ENCODE measurements around the gene MICA. TPM values are rescaled to one million over a fixed set of nuclear protein-coding genes. Genes with fewer than 3 reads are reported as not detected.

Gene MICA
- polyA plus RNA-seq, 1 of the 3 experiments (the other 2 are of a cell fraction) = 28.8 TPM

- ChIA-PET POLR2A (no interaction called here), CTCF (interaction anchor here (1.0 to 2.2 kb wide), 3 partner anchors 10 to 101 kb away, joined by 3 to 6 read pairs (median 3); partner anchors contain the start of gene MICA)
Observed at GRCh38 chr6:31393932-31394331, 9.5 kb upstream of the MICA start.

GRCh38 chr6:31394381-31394780 lies 9.0 kb upstream of the MICA start:
- Histone ChIP-seq H3F3A (replicated peaks; ENCODE audit: insufficient read depth) (no peaks in the 10 kb centered on the region), H3K79me2 (ENCODE audit: insufficient read depth) (0 out of 2 replicates have a peak, but pooled peaks cover 3% of the 10 kb centered on the region), H3K27me3 (ENCODE audit: insufficient read depth) (no peaks in the 10 kb centered on the region), H3K27ac (ENCODE audit: low read depth in 2 of 2, low read length in 1 of 2) (no peak overlapping the region), H2AFZ (ENCODE audit: low read depth) (no peak overlapping the region), H3K9me2 (no peaks in the 10 kb centered on the region), H3K4me2 (no peak overlapping the region), H3K9ac (no peak overlapping the region), H3K4me1 (ENCODE audit: control insufficient read depth in 1 of 2, insufficient read depth in 2 of 2, low read depth in 1 of 2, low read length in 1 of 2) (no peaks in the 10 kb centered on the region), H3K9me3 (no peaks in the 10 kb centered on the region), H3K36me3 (replicated peaks in 1 of 2; ENCODE audit: control insufficient read depth in 1 of 2, insufficient read depth in 2 of 2, low read length in 1 of 2) (no peaks in the 10 kb centered on the region), H4K20me1 (ENCODE audit: insufficient read depth) (no peaks in the 10 kb centered on the region), H3K4me3 (ENCODE audit: low read depth in 2 of 2, low read length in 1 of 2) (no peak overlapping the region)
- no peak for DNase-seq
- 12% methylated on average over 4 of the region's 4 CpGs for WGBS (ENCODE audit: low lambda C conversion rate)
- CTCF ChIA-PET = interaction anchor here (0.7 to 2.2 kb wide), 5 partner anchors 9 to 100 kb away, joined by 3 to 6 read pairs (median 3); partner anchors contain the start of gene MICA
- POLR2A ChIA-PET = no interaction called here
- TF ChIP-seq NFIC (IDR thresholded peaks at IDR 0.05; ENCODE audit: borderline replicate concordance) (no peak), TCF12 (IDR thresholded peaks at IDR 0.05) (no peak), YY1 (IDR thresholded peaks at IDR 0.05; ENCODE audit: low read depth) (no peak), PBX3 (IDR thresholded peaks at IDR 0.05) (no peak), USF1 (IDR thresholded peaks at IDR 0.05; ENCODE audit: borderline replicate concordance, low read depth) (no peak), ZBTB33 (IDR thresholded peaks at IDR 0.05; ENCODE audit: borderline replicate concordance, low read depth) (no peak), POLR2AphosphoS5 (IDR thresholded peaks at IDR 0.05; ENCODE audit: low read depth, low read length) (no peak), MXI1 (IDR thresholded peaks at IDR 0.05; ENCODE audit: low read depth, low read length) (no peak)
- TF ChIP-seq, protein P1, sequence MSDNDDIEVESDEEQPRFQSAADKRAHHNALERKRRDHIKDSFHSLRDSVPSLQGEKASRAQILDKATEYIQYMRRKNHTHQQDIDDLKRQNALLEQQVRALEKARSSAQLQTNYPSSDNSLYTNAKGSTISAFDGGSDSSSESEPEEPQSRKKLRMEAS (IDR thresholded peaks at IDR 0.05; ENCODE audit: low read depth) = no peak

More at GRCh38 chr6:31393932-31394331, 9.5 kb upstream of the MICA start:
- no peak overlapping the region for H2AFZ ChIP-seq (ENCODE audit: low read depth)
- H4K20me1 ChIP-seq (ENCODE audit: insufficient read depth) = no peaks in the 10 kb centered on the region
- TF ChIP-seq CHD2 (IDR thresholded peaks at IDR 0.05; ENCODE audit: low read length, partially characterized antibody) = no peak
- no peak for TF ChIP-seq MEF2A (IDR thresholded peaks at IDR 0.05; ENCODE audit: borderline replicate concordance, low read depth)
- TF ChIP-seq POLR2AphosphoS5 (IDR thresholded peaks at IDR 0.05; ENCODE audit: low read depth, low read length) = no peak
- TF ChIP-seq, protein P2, sequence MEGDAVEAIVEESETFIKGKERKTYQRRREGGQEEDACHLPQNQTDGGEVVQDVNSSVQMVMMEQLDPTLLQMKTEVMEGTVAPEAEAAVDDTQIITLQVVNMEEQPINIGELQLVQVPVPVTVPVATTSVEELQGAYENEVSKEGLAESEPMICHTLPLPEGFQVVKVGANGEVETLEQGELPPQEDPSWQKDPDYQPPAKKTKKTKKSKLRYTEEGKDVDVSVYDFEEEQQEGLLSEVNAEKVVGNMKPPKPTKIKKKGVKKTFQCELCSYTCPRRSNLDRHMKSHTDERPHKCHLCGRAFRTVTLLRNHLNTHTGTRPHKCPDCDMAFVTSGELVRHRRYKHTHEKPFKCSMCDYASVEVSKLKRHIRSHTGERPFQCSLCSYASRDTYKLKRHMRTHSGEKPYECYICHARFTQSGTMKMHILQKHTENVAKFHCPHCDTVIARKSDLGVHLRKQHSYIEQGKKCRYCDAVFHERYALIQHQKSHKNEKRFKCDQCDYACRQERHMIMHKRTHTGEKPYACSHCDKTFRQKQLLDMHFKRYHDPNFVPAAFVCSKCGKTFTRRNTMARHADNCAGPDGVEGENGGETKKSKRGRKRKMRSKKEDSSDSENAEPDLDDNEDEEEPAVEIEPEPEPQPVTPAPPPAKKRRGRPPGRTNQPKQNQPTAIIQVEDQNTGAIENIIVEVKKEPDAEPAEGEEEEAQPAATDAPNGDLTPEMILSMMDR (IDR thresholded peaks at IDR 0.05) = no peak
- TF ChIP-seq RCOR1 (IDR thresholded peaks at IDR 0.05; ENCODE audit: low read length) = no peak
- TF ChIP-seq FOXM1 (IDR thresholded peaks at IDR 0.05; ENCODE audit: low read depth) = no peak
- no peak for TF ChIP-seq SMC3 (IDR thresholded peaks at IDR 0.05; ENCODE audit: low read depth, low read length)
- 69% methylated on average over 5 of the region's 5 CpGs for WGBS (ENCODE audit: low lambda C conversion rate)
- H3K9me3 ChIP-seq = no peaks in the 10 kb centered on the region
- DNase-seq = no peak
- H3K36me3 ChIP-seq (replicated peaks in 1 of 2; ENCODE audit: control insufficient read depth in 1 of 2, insufficient read depth in 2 of 2, low read length in 1 of 2) = no peaks in the 10 kb centered on the region
- no peaks in the 10 kb centered on the region for H3K9me2 ChIP-seq
- H3K27me3 ChIP-seq (ENCODE audit: insufficient read depth) = no peaks in the 10 kb centered on the region
- H3K79me2 ChIP-seq (ENCODE audit: insufficient read depth) = 0 out of 2 replicates have a peak, but pooled peaks cover under 1% of the 10 kb centered on the region
- no peak overlapping the region for H3K4me2 ChIP-seq
- H3K27ac ChIP-seq (ENCODE audit: low read depth in 2 of 2, low read length in 1 of 2) = no peak overlapping the region
- no peak overlapping the region for H3K4me3 ChIP-seq (ENCODE audit: low read depth in 2 of 2, low read length in 1 of 2)
- no peaks in the 10 kb centered on the region for H3K4me1 ChIP-seq (ENCODE audit: control insufficient read depth in 1 of 2, insufficient read depth in 2 of 2, low read depth in 1 of 2, low read length in 1 of 2)
- H3K9ac ChIP-seq = no peak overlapping the region
- H3F3A ChIP-seq (replicated peaks; ENCODE audit: insufficient read depth) = no peaks in the 10 kb centered on the region
